Upper lobe of right lung (tissue), 1 donor: ENCODE results near the gene ANP32E. TPM values are rescaled to one million over a fixed set of nuclear protein-coding genes. Genes with fewer than 3 reads are reported as not detected.

ENCODE experiments used
- ATAC-seq: fragments of 200-7000 bp; cut with Tn5 transposase; one replicate; pipeline ENCODE4 v1.9.1; 2020; ENCODE audit warnings: mild to moderate bottlenecking, moderate library complexity
- DNase-seq: peaks from one replicate; pipeline ENCODE4 v3.0.0-alpha.2; 2020
- H3K27ac ChIP-seq: fragments of 200-600 bp; one replicate; pipeline ENCODE4 v1.8.0; 2022
- H3K27me3 ChIP-seq: fragments of 200-600 bp; one replicate; pipeline ENCODE4 v1.8.0; 2022; ENCODE audit warnings: mild to moderate bottlenecking
- H3K36me3 ChIP-seq: fragments of 200-600 bp; one replicate; pipeline ENCODE4 v1.8.0; 2022
- H3K4me1 ChIP-seq: fragments of 200-600 bp; one replicate; pipeline ENCODE4 v1.8.0; 2022
- H3K4me3 ChIP-seq: fragments of 200-600 bp; one replicate; pipeline ENCODE4 v1.8.0; 2022; ENCODE audit warnings: mild to moderate bottlenecking
- H3K9me3 ChIP-seq: fragments of 200-600 bp; one replicate; pipeline ENCODE4 v1.8.0; 2022
- intact Hi-C: fragments of 100-400 bp; cut with DNase I; formaldehyde crosslinking; loops from one replicate; pipeline ENCODE4 v1.11.0; 2022
- total RNA-seq: library from RNA; stranded (reverse); fragmentation: NEBNext Ultra II Directional; extraction: Animal tissue kit (Norgen Biotek cat#: 25700); gene quantifications from one replicate; pipeline ENCODE4 v1.2.1, GENCODE V29; 2021
- TF ChIP-seq, protein P1 (sequence below): fragments of 200-600 bp; IDR thresholded peaks from one replicate; pipeline ENCODE4 v1.8.0; 2022; ENCODE audit warnings: antibody characterized with exemption
- donor health status: DM: no; HTN: yes; CAD: no; lungs with severe emphysema.

ANP32E gene
- total RNA-seq, 1 donor from 2014 or later: 29.6 TPM

DNA sequence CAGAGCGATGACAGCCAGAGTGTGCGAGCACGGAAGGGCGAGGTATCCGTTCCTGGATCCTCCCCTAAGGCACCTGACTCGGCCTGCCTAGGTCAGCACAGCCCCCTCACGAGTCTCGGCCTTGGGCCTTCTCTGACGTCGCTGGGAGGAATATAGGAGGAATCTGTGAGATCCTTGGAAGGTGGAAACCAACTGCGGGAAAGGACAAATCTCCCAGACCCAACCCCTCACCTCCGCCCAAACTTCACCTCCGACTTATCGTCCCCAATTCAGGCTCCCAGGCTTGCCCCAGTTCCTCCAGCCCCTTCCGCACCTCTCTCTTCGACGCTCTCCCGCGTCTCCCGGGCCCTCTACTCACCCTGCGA is 32.4 kb upstream of the ANP32E start:
- H3K4me1 ChIP-seq: peaks cover 18% of the 10 kb centered on the region
- intact Hi-C loops: no loop called here
- DNase-seq (peak; percentile 74), ATAC-seq (peak; percentile 62)
- H3K36me3 ChIP-seq: peaks cover 32% of the 10 kb centered on the region
- H3K9me3 ChIP-seq: no peaks in the 10 kb centered on the region
- H3K4me3 ChIP-seq: peak overlapping the region; percentile 81
- peak overlapping the region; percentile 93 for H3K27ac ChIP-seq
- TF ChIP-seq, protein P1, sequence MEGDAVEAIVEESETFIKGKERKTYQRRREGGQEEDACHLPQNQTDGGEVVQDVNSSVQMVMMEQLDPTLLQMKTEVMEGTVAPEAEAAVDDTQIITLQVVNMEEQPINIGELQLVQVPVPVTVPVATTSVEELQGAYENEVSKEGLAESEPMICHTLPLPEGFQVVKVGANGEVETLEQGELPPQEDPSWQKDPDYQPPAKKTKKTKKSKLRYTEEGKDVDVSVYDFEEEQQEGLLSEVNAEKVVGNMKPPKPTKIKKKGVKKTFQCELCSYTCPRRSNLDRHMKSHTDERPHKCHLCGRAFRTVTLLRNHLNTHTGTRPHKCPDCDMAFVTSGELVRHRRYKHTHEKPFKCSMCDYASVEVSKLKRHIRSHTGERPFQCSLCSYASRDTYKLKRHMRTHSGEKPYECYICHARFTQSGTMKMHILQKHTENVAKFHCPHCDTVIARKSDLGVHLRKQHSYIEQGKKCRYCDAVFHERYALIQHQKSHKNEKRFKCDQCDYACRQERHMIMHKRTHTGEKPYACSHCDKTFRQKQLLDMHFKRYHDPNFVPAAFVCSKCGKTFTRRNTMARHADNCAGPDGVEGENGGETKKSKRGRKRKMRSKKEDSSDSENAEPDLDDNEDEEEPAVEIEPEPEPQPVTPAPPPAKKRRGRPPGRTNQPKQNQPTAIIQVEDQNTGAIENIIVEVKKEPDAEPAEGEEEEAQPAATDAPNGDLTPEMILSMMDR: no peak
- no peaks in the 10 kb centered on the region for H3K27me3 ChIP-seq

DNA sequence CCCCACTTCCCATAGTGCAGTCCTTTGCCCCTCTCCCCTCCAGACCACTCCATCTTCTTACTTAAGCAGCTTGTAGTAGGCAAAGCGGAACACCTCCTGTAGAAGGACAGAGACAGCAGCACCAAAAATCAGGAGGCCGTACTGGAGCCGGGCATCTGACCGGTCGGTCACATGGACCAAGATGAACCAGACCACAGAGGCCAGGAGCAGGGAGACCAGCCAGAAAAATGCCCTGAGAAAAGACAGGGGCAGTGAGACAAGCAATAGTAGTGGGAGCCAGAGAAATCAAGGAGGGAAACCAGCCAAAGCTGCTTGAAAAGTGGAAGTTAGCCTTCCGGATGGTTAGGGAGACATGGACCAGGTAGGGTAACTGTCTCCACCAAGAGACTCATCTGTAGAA is 32.0 kb upstream of the ANP32E start:
- no peaks in the 10 kb centered on the region for H3K27me3 ChIP-seq
- peak overlapping the region; percentile 81 for H3K4me3 ChIP-seq
- intact Hi-C loops: no loop called here
- H3K9me3 ChIP-seq: no peaks in the 10 kb centered on the region
- TF ChIP-seq, protein P1: no peak
- ATAC-seq: no peak
- H3K27ac ChIP-seq: peak overlapping the region; percentile 93
- DNase-seq: no peak
- H3K36me3 ChIP-seq: peaks cover 32% of the 10 kb centered on the region
- H3K4me1 ChIP-seq: peaks cover 14% of the 10 kb centered on the region

DNA sequence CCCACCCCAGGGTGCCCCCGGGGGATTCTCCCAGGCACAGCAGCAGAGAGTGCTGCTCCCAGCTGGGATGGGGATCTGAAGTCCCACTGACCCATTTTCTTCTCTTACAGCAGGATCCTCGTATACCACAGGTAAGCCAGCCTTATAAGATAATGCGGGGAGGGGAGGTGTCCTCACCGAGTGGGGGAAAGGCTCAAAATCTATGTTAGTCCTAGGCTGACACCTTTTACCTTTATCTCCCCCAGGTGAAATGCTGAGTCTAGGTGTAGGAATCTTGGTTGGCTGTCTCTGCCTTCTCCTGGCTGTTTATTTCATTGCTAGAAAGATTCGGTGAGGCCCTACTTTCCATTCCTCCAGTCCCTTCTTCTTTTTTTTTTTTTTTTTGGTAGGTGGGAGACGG is 27.6 kb upstream of the ANP32E start:
- Histone ChIP-seq H3K27ac (no peak overlapping the region), H3K36me3 (peaks cover 32% of the 10 kb centered on the region), H3K27me3 (peaks cover under 1% of the 10 kb centered on the region), H3K4me3 (no peak overlapping the region), H3K9me3 (no peaks in the 10 kb centered on the region), H3K4me1 (peaks cover 11% of the 10 kb centered on the region)
- ATAC-seq (no peak), DNase-seq (no peak)
- intact Hi-C loops: no loop called here
- TF ChIP-seq, protein P1: no peak

DNA sequence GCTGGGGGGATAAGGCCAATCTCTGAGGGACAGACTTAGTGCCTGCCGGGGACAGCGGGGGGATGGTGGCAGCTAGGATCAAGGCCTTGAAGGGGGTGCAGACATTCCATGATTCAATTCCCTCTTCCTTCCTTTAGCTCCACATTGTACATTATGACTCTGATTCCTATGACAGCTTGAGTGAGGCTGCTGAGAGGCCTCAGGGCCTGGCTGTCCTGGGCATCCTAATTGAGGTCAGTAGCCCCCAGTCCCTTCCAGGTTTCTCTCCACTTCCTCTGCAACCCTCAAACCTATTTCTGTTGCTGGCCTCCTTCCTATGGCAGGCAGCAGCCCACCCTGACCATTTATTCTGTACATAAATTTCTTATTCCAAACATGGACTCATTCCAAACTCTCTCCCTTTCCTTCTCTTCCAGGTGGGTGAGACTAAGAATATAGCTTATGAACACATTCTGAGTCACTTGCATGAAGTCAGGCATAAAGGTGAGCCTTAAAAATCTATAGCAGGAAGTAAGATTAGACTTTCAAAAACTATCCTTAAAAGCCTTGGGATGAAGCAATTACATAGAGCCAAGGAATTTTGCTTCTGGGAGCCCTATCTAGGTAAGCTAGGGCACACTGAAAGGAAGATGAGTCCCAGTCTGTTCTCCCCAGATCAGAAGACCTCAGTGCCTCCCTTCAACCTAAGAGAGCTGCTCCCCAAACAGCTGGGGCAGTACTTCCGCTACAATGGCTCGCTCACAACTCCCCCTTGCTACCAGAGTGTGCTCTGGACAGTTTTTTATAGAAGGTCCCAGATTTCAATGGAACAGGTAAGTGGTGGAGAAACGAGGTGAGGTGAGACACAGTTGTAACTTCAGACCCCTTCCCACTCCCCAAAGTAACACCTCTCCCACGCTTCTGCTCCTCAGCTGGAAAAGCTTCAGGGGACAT is 26.7 kb upstream of the ANP32E start:
- TF ChIP-seq, protein P1: no peak
- DNase-seq (no peak), ATAC-seq (no peak)
- no peaks in the 10 kb centered on the region for H3K9me3 ChIP-seq
- peaks cover 32% of the 10 kb centered on the region for H3K36me3 ChIP-seq
- intact Hi-C loops: no loop called here
- peaks cover 5% of the 10 kb centered on the region for H3K27me3 ChIP-seq
- no peak overlapping the region for H3K4me3 ChIP-seq
- peaks cover 8% of the 10 kb centered on the region for H3K4me1 ChIP-seq
- H3K27ac ChIP-seq: no peak overlapping the region

DNA sequence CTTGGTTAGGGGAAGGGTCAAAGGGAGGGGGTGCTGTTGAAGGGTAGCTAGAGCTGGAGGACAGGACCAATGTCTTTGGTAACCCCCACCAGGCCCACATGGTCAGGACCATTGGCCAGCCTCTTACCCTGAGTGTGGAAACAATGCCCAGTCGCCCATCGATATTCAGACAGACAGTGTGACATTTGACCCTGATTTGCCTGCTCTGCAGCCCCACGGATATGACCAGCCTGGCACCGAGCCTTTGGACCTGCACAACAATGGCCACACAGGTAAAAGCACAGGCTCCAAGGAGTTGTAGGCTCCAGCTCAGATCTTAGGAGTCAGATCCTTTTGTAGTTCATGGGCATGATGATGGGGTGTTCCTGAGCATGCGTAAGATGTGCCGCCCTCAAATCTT is 25.5 kb upstream of the ANP32E start:
- Histone ChIP-seq H3K27me3 (peaks cover 5% of the 10 kb centered on the region), H3K36me3 (peaks cover 22% of the 10 kb centered on the region), H3K4me1 (peaks cover 1% of the 10 kb centered on the region), H3K9me3 (no peaks in the 10 kb centered on the region), H3K27ac (no peak overlapping the region), H3K4me3 (no peak overlapping the region)
- intact Hi-C loops: no loop called here
- ATAC-seq (no peak), DNase-seq (peak; percentile 31)
- TF ChIP-seq, protein P1: no peak
